ENCODE measurements around the gene RPS13.

- no peak for TF ChIP-seq EZH2 (IDR thresholded peaks at IDR 0.05; ENCODE audit: insufficient read depth, low read length)
- TF ChIP-seq CTCF (IDR thresholded peaks at IDR 0.05; ENCODE audit: insufficient read depth, low read depth, low read length) = no peak
Measured at GRCh38 chr11:17121981-17122380, 44.5 kb upstream of the RPS13 start.

Data from astrocyte (in vitro differentiated cells and primary cell).